H1 (cell line): ENCODE data around the gene TRIM28.

ENCODE experiments used
- ATF2 ChIP-seq: IDR thresholded peaks from 2 replicates; pipeline ENCODE4 v1.6.1; 2012; ENCODE audit warnings: low read length, inconsistent platforms
- CHD1 ChIP-seq: IDR thresholded peaks from 2 replicates; pipeline ENCODE4 v1.6.1; 2012; ENCODE audit warnings: low read depth, low read length, improper control_type of control experiment
- CHD2 ChIP-seq: IDR thresholded peaks from 2 replicates; pipeline ENCODE4 v1.6.1; 2012; ENCODE audit warnings: low read length, improper control_type of control experiment
- RXRA ChIP-seq: IDR thresholded peaks from 2 replicates; pipeline ENCODE4 v1.6.1; 2011; ENCODE audit warnings: low read depth, mild to moderate bottlenecking, low read length, moderate library complexity; ENCODE audit not compliant: insufficient read depth
- TEAD4 ChIP-seq: IDR thresholded peaks from 2 replicates; pipeline ENCODE4 v1.6.1; 2012; ENCODE audit warnings: low read depth, low read length, inconsistent platforms, mixed read lengths

- TF ChIP-seq ATF2 (no peak), CHD2 (no peak), RXRA (no peak), CHD1 (no peak), TEAD4 (no peak)
Measured at GRCh38 chr19:58560921-58561320, 17.1 kb downstream of the TRIM28 start.
